Heart right ventricle (tissue), 16 donors: ENCODE data around the gene C4orf51. TPM values are rescaled to one million over a fixed set of nuclear protein-coding genes. Genes with fewer than 3 reads are reported as not detected.

Experiments
- ATAC-seq, 8 donors: fragments of 200-7000 bp; cut with Tn5 transposase; one replicate each; pipeline ENCODE4 v1.9.1; 2020; ENCODE audit warnings: mild to moderate bottlenecking in 8 of 8, moderate library complexity in 8 of 8, moderate number of reproducible peaks in 1 of 8
- DNase-seq, 2 donors: peaks; one replicate each; pipeline ENCODE4 v3.0.0-alpha.2; 2020
- H3K27ac ChIP-seq, 10 donors: fragments of 200-600 bp; sonication (generic) in 2 of 10; one replicate each; pipeline versions ENCODE4 v1.5.0 to v1.8.0; 2020 to 2022; ENCODE audit warnings: mild to moderate bottlenecking in 3 of 10
- H3K27me3 ChIP-seq, 7 donors: fragments of 200-600 bp; one replicate each; pipeline ENCODE4 v1.8.0; 2021 to 2022; ENCODE audit warnings: mild to moderate bottlenecking in 2 of 7
- H3K36me3 ChIP-seq, 9 donors: fragments of 200-600 bp; sonication (generic) in 1 of 9; one replicate each; pipeline versions ENCODE4 v1.5.0 to v1.8.0; 2020 to 2022; ENCODE audit warnings: mild to moderate bottlenecking in 2 of 9
- H3K4me1 ChIP-seq, 9 donors: fragments of 200-600 bp; sonication (generic) in 1 of 9; one replicate each; pipeline versions ENCODE4 v1.5.0 to v1.8.0; 2020 to 2022; ENCODE audit warnings: mild to moderate bottlenecking in 4 of 9
- H3K4me3 ChIP-seq, 10 donors: fragments of 200-600 bp; sonication (generic) in 2 of 10; one replicate each; pipeline versions ENCODE4 v1.5.0 to v1.8.0; 2020 to 2022; ENCODE audit warnings: mild to moderate bottlenecking in 7 of 10, moderate library complexity in 2 of 10
- H3K9me3 ChIP-seq, 11 donors: fragments of 200-600 bp in 10 of 11; sonication (generic) in 2 of 11; one replicate each; pipeline versions ENCODE4 v1.5.0 to v1.8.0; 2013 to 2022; ENCODE audit warnings: mild to moderate bottlenecking in 2 of 11, control low read depth in 1 of 11, moderate library complexity in 1 of 11
- WGBS, 2 donors: extraction: QIAGEN DNeasy Blood & Tissue Kit; methylation state at CpG; one replicate each; pipeline ENCODE4 v1.1.7; 2013; ENCODE audit warnings: inconsistent platforms in 1 of 2; 5-methylcytosine and 5-hydroxymethylcytosine counted together
- intact Hi-C, 10 donors: fragments of 100-400 bp; cut with DNase I; formaldehyde crosslinking; loops; one replicate each; pipeline versions ENCODE4 v1.11.1 to v1.14.2; 2022
- polyA plus RNA-seq, 2 donors: library from polyadenylated mRNA; stranded (reverse); fragments of 200-250 nt; gene quantifications; one replicate each; pipeline ENCODE4 v1.2.3, GENCODE V29; 2013
- total RNA-seq, 10 donors: library from RNA; stranded (reverse); fragmentation: NEBNext Ultra II Directional in 3 of 10; extraction: Animal tissue kit (Norgen Biotek cat#: 25700) in 3 of 10; gene quantifications; one replicate each; pipeline versions ENCODE4 v1.2.1 to v1.2.4, GENCODE V29; 2021 to 2023
- TF ChIP-seq, protein P1 (sequence below), 9 donors: fragments of 200-600 bp; sonication (generic) in 2 of 9; IDR thresholded peaks; one replicate each; pipeline versions ENCODE4 v1.5.0 to v1.8.0; 2021 to 2022; ENCODE audit warnings: antibody characterized with exemption in 9 of 9, mild to moderate bottlenecking in 5 of 9, moderate library complexity in 1 of 9
- donor health status: Arrhythmogenic right ventricular cardiomyopathy.
- donor health status: ischemic (EF 13 %, LVEDD 7.1; RV severe dilation, severe dysfunction).
- donor health status: healthy with polysubstance abuse.
- donor health status: DM: no; HTN: yes; CAD: no.
- donor health status: DM: no; HTN: no; CAD: no.
- donor health status: ischemic (EF 25% LVEDD 6.9; RV normal size, moderate dysfunction).
- donor health status: ischemic (EF 25% LVEDD 5.7; RV mildly dilated, moderate dysfunction).
- donor health status: healthy.
- donor health status: DM: yes; HTN: yes; CAD: no.
- donor health status: Ischemic cardiomyopathy.
- donor health status: ischemic (EF 35%, LVEDD 5.7; RV mildly dilated, moderate dysfunction).
- donor health status: nonischemic (EF 11% LVEDD 7.7; RV severe dilation, severe dysfunction).
- donor health status: DM: yes; HTN: yes; CAD: no.
- donor health status: PGD.
- donor health status: ischemic (EF 29% LVEDD 5.4; RV normal size, mild dysfunction).
- donor health status: nonischemic (EF 23%, LVEDD 6.1; RV moderate dilation, normal function).

Gene C4orf51
- total and polyA plus RNA-seq, 12 donors, result not detected

DNA sequence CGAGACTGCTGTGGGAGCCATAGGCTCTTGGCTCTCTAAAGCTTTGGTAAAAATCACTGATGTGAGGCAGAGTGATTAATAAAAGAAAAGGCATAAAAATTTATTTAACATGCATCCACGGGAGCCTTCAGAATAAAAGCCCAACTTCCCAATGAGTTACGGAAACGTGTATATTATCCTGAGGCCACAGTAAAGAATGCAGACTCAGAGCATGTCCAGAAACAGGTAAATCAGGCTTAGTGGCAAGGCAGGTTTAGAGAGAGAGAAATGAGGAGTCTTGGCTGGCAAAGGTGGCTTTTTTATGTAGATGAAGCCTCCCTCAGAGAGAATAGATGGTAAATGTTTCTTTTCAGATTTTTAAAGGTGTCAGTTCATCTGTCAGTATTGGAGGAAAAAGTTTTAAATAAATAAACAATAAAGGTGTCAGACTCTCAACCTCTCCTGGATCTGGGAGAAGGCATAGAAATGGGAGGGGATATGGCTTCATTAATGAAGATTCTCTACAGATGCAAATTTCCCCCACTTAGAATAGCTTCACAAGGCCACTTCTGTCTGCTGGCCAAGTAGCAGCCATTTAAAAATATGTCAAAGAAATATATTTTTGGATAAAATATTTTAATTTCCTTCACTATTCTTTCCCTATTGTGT lies 24.0 kb downstream of the C4orf51 start:
- TF ChIP-seq, protein P1, sequence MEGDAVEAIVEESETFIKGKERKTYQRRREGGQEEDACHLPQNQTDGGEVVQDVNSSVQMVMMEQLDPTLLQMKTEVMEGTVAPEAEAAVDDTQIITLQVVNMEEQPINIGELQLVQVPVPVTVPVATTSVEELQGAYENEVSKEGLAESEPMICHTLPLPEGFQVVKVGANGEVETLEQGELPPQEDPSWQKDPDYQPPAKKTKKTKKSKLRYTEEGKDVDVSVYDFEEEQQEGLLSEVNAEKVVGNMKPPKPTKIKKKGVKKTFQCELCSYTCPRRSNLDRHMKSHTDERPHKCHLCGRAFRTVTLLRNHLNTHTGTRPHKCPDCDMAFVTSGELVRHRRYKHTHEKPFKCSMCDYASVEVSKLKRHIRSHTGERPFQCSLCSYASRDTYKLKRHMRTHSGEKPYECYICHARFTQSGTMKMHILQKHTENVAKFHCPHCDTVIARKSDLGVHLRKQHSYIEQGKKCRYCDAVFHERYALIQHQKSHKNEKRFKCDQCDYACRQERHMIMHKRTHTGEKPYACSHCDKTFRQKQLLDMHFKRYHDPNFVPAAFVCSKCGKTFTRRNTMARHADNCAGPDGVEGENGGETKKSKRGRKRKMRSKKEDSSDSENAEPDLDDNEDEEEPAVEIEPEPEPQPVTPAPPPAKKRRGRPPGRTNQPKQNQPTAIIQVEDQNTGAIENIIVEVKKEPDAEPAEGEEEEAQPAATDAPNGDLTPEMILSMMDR (IDR thresholded peaks at IDR 0.05), result no peak
- intact Hi-C loops, result no loop called here
- DNase-seq, result no peak
- Histone ChIP-seq H3K36me3 (no peaks in the 10 kb centered on the region), H3K9me3 (no peaks in the 10 kb centered on the region), H3K27ac (no peak overlapping the region), H3K4me1 (peaks cover 0 to 4% (median 0%) of the 10 kb centered on the region in 9 donors), H3K4me3 (no peak overlapping the region), H3K27me3 (no peaks in the 10 kb centered on the region)
- 76 to 81% methylated on average over 4 of the region's 4 CpGs for WGBS, 2 donors
- no peak for ATAC-seq

DNA sequence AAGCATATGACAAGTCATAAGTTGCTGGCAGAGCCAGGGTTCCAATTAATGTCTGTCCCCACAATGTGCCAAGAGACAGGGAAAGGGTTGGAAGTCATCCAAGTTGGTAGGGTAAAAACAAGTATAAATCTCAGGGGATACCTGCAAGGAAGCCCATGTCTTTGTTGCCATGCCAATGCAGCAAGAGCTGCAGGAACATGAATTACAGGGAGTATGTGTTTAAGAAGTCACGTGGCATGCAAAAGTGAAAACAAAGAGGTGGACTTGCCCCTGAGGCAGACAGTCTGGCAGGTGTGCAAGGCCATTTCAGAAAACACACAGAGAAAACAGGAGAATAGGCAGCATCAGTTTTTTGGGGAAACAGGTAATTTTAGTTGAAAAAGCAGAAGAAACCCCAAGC lies 29.4 kb downstream of the C4orf51 start:
- H3K9me3 ChIP-seq, result peaks cover 0 to 32% (median 5%) of the 10 kb centered on the region in 11 donors
- no peak overlapping the region for H3K27ac ChIP-seq
- ATAC-seq (no peak), DNase-seq (no peak)
- H3K36me3 ChIP-seq, result no peaks in the 10 kb centered on the region
- H3K27me3 ChIP-seq, result no peaks in the 10 kb centered on the region
- intact Hi-C loops, result no loop called here
- H3K4me1 ChIP-seq, result peaks cover 0 to 11% (median 0%) of the 10 kb centered on the region in 9 donors
- H3K4me3 ChIP-seq, result no peak overlapping the region
- 61 to 79% methylated on average over 1 of the region's 1 CpG for WGBS, 2 donors
- TF ChIP-seq, protein P1 (IDR thresholded peaks at IDR 0.05), result no peak

DNA sequence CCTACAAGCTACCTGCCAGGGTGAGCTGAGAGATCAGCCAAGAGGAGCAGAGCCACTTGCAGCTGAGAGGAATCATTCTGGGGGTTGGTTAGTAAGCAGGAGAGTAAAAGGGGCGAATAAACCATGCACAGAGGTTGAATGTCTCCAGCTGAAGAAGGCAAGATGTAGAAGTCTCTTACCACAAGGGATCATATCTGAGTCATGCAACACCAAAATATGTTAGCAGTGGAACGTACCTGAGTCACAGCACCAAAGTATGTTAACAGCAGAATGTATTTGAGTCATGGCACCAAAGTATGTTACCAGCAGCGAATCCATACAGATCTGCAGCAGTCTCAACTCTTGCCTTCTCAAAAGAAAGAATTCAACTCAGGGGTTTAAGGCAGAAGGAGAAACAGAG lies 29.9 kb downstream of the C4orf51 start:
- DNase-seq (no peak), ATAC-seq (no peak)
- Histone ChIP-seq H3K27me3 (no peaks in the 10 kb centered on the region), H3K27ac (no peak overlapping the region), H3K9me3 (peaks cover 0 to 32% (median 5%) of the 10 kb centered on the region in 11 donors), H3K36me3 (no peaks in the 10 kb centered on the region), H3K4me1 (peaks cover 0 to 11% (median 0%) of the 10 kb centered on the region in 9 donors), H3K4me3 (no peak overlapping the region)
- intact Hi-C loops, result loop anchor here in 1 of 10 donors (10.0 kb wide), 1 partner anchor 85 kb away; no protein-coding TSS in a partner anchor
- TF ChIP-seq, protein P1 (IDR thresholded peaks at IDR 0.05), result no peak
- 89 to 92% methylated on average over 3 of the region's 3 CpGs for WGBS, 2 donors

DNA sequence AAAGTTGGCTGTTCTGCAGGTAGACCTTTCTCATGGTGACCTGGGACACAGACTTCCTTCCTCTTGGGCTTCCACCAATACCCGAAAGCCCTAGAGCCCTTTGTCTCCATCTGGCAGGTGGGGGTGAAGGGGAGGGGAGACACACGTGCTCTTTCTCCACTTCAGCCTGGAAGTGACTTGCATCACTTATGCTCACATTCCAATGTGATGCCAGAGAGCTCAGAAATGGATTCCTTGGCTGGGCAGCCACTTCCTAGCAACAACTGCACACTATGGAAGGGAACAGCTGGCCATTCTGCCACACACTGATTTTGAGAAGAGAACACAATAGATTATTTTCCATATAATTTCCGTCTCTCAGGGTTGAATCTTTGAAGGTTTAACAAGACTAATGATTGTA lies 36.3 kb downstream of the C4orf51 start:
- no peaks in the 10 kb centered on the region for H3K36me3 ChIP-seq
- H3K4me3 ChIP-seq, result no peak overlapping the region
- no peaks in the 10 kb centered on the region for H3K27me3 ChIP-seq
- intact Hi-C loops, result loop anchor here in 1 of 10 donors (10.0 kb wide), 1 partner anchor 91 kb away; no protein-coding TSS in a partner anchor
- H3K27ac ChIP-seq, result no peak overlapping the region
- ATAC-seq, result peak in 1 of 8 donors; percentile 88
- TF ChIP-seq, protein P1 (IDR thresholded peaks at IDR 0.05), result no peak
- peaks cover 0 to 19% (median under 1%) of the 10 kb centered on the region in 11 donors for H3K9me3 ChIP-seq
- DNase-seq, result no peak
- peaks cover 0 to 8% (median 0%) of the 10 kb centered on the region in 9 donors for H3K4me1 ChIP-seq
- WGBS, 2 donors, result 44 to 45% methylated on average over 3 of the region's 3 CpGs
